GM12878 (cell line): ENCODE data around the gene NKAIN1.

Experiments used
- GABPA ChIP-seq: IDR thresholded peaks from 2 replicates; pipeline ENCODE4 v1.6.1; 2014; ENCODE audit warnings: antibody characterized with exemption, low read depth, mild to moderate bottlenecking, inconsistent platforms
- MXI1 ChIP-seq: fragments of 150-350 bp; IDR thresholded peaks from 2 replicates; pipeline ENCODE4 v1.6.1; 2011; ENCODE audit warnings: low read depth, mild to moderate bottlenecking, inconsistent platforms, low read length, improper control_type of control experiment
- POLR2AphosphoS2 ChIP-seq: IDR thresholded peaks from 2 replicates; pipeline ENCODE4 v1.6.1; 2011; ENCODE audit warnings: low read depth, mild to moderate bottlenecking, low read length, improper control_type of control experiment, moderate library complexity
- SMARCA5 ChIP-seq: fragments of 450-650 bp; IDR thresholded peaks from 2 replicates; pipeline ENCODE4 v1.6.1; 2017; ENCODE audit warnings: mild to moderate bottlenecking
- SREBF1 ChIP-seq: IDR thresholded peaks from 2 replicates; pipeline ENCODE4 v1.6.1; 2012; ENCODE audit warnings: mild to moderate bottlenecking, low read length
- TAF1 ChIP-seq: IDR thresholded peaks from 2 replicates; pipeline ENCODE4 v1.6.1; 2011; ENCODE audit warnings: mild to moderate bottlenecking, low read depth, low read length, borderline replicate concordance
- WRNIP1 ChIP-seq: IDR thresholded peaks from 2 replicates; pipeline ENCODE4 v1.6.1; 2011; ENCODE audit warnings: low read depth, low read length, improper control_type of control experiment, borderline replicate concordance
- ZSCAN29 ChIP-seq: fragments of 450-650 bp; IDR thresholded peaks from 2 replicates; pipeline ENCODE4 v1.6.1; 2017; ENCODE audit warnings: mild to moderate bottlenecking, moderate library complexity
- ZZZ3 ChIP-seq: IDR thresholded peaks from 2 replicates; pipeline ENCODE4 v1.6.1; 2011; ENCODE audit warnings: low read depth; ENCODE audit not compliant: control insufficient read depth, insufficient read length
- TF ChIP-seq, protein P1 (sequence below), 3 experiments: IDR thresholded peaks in 2 of 3; conservative IDR thresholded peaks in 1 of 3; 2 replicates each; pipeline ENCODE4 v1.5.1; 2011; ENCODE audit warnings: low read depth in 3 of 3, low read length in 3 of 3, mild to moderate bottlenecking in 3 of 3, control low read depth in 2 of 3, moderate library complexity in 2 of 3, inconsistent platforms in 1 of 3, mixed read lengths in 1 of 3; ENCODE audit not compliant: control insufficient read depth in 2 of 3, insufficient read depth in 1 of 3; ENCODE audit errors: extremely low read depth in 1 of 3

DNA sequence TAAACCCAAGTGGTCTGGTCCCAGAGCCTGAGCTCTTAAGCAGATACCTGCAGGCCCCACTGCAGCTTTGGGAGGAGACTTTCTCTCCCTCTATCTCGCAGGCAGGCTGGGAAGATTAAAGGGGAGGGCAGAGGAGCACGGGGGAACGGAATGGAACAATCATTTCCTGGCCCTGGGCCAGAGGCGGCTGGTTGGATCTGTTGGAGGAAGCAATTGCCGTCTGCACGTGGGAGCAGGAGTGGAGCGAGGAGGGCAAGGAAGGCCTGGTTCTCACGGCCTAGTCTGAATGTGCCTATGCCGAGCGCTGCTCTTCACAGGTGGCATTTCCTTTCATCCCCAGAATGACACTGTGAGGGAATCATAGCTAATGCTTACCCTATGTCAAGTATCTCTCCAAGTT is 23.7 kb downstream of the NKAIN1 start:
- no peak for TF ChIP-seq ZSCAN29
- no peak for TF ChIP-seq TAF1
- no peak for TF ChIP-seq MXI1
- no peak for TF ChIP-seq POLR2AphosphoS2
- TF ChIP-seq, protein P1, sequence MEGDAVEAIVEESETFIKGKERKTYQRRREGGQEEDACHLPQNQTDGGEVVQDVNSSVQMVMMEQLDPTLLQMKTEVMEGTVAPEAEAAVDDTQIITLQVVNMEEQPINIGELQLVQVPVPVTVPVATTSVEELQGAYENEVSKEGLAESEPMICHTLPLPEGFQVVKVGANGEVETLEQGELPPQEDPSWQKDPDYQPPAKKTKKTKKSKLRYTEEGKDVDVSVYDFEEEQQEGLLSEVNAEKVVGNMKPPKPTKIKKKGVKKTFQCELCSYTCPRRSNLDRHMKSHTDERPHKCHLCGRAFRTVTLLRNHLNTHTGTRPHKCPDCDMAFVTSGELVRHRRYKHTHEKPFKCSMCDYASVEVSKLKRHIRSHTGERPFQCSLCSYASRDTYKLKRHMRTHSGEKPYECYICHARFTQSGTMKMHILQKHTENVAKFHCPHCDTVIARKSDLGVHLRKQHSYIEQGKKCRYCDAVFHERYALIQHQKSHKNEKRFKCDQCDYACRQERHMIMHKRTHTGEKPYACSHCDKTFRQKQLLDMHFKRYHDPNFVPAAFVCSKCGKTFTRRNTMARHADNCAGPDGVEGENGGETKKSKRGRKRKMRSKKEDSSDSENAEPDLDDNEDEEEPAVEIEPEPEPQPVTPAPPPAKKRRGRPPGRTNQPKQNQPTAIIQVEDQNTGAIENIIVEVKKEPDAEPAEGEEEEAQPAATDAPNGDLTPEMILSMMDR (IDR thresholded peaks at IDR 0.05 in 2 of 3, conservative IDR thresholded peaks at IDR 0.05 in 1 of 3; ENCODE audit: control insufficient read depth in 2 of 3, extremely low read depth in 1 of 3, insufficient read depth in 1 of 3, low read depth in 3 of 3, low read length in 3 of 3) = no peak
- no peak for TF ChIP-seq SREBF1
- no peak for TF ChIP-seq GABPA
- no peak for TF ChIP-seq ZZZ3
- no peak for TF ChIP-seq WRNIP1
- TF ChIP-seq SMARCA5 = no peak
